SK-N-SH treated with all-trans-retinoic acid at 6 μM for 48 hours (cell line): Measurements from ENCODE around the gene RGS6.

Experiments
- ARNTL ChIP-seq: fragments of 450-650 bp; formaldehyde crosslinking; IDR thresholded peaks from 2 replicates; pipeline ENCODE4 v1.5.0; 2020; ENCODE audit warnings: low read depth, mild to moderate bottlenecking, moderate library complexity, borderline replicate concordance
- TOX ChIP-seq: fragments of 250-450 bp; sonication (Bioruptor Pico); IDR thresholded peaks from 2 replicates; pipeline ENCODE4 v1.8.0; 2021; ENCODE audit warnings: mild to moderate bottlenecking, moderate library complexity, borderline replicate concordance

- TF ChIP-seq TOX (CRISPR knock-in tag) (no peak), ARNTL (no peak)
Observed at GRCh38 chr14:72608391-72609204, 676.4 kb downstream of the RGS6 start.
